HCT116 (cell line): Measurements from ENCODE around the gene RBM4B. TPM values are rescaled to one million over a fixed set of nuclear protein-coding genes. Genes with fewer than 3 reads are reported as not detected.

Experiments used
- ATAC-seq: fragments of 200-7000 bp; cut with Tn5 transposase; 2 replicates; pipeline ENCODE4 v1.9.1; 2020; ENCODE audit warnings: mild to moderate bottlenecking, moderate library complexity
- BruUV-seq: library from RNA; stranded (reverse); fragments of 400-500 nt; replicated peaks from 2 replicates; lab custom pipeline; 2021; lab: Mats Ljungman, UMichigan
- CTCF ChIA-PET: fragments of 300-600 bp; sonication (Branson Sonifier 250); formaldehyde crosslinking; loops from one replicate; lab custom pipeline; 2021; ENCODE audit warnings: antibody characterized with exemption; lab: Charles Lee
- POLR2A ChIA-PET: fragments of 300-600, 350-600 bp; sonication (Branson Sonifier 250); formaldehyde crosslinking; loops from one replicate; lab custom pipeline; 2021; ENCODE audit warnings: antibody characterized with exemption; lab: Charles Lee
- RAD21 ChIA-PET, 2 experiments: fragments of 300-600 bp; sonication (Branson Sonifier 250); formaldehyde crosslinking; loops; one replicate each; lab custom pipeline; 2023; ENCODE audit warnings: low total read pairs in 2 of 2; ENCODE audit not compliant: uncharacterized antibody in 2 of 2, unreplicated experiment in 2 of 2, low non-redundant PET in 1 of 2; lab: Charles Lee
- DNase-seq: peaks from one replicate; pipeline ENCODE4 v3.0.0-alpha.2; 2010; ENCODE audit warnings: low read depth, low spot score
- H2AFZ ChIP-seq: fragments of 200-600 bp; shearing (Covaris generic), sonication (generic); 2 replicates; pipeline ENCODE4 v1.6.1; 2017; ENCODE audit warnings: low read depth, mixed run types, mixed read lengths, antibody characterized with exemption, low read length; ENCODE audit not compliant: poor library complexity, severe bottlenecking
- H3K27ac ChIP-seq: 2 replicates; pipeline ENCODE4 v1.5.1; 2012; ENCODE audit warnings: low read depth, low read length
- H3K27me3 ChIP-seq: fragments of 200-600 bp; sonication (generic); 2 replicates; pipeline ENCODE4 v1.6.1; 2016; ENCODE audit warnings: mixed run types, low read length, mixed read lengths; ENCODE audit not compliant: insufficient read depth
- H3K36me3 ChIP-seq, 2 experiments: fragments of 200-500 bp in 1 of 2; fragments of 200-600 bp in 1 of 2; sonication (Bioruptor generic) in 1 of 2; sonication (generic) in 1 of 2; 2 replicates each; pipeline versions ENCODE4 v1.5.1 to v1.6.1; 2014 to 2016; ENCODE audit warnings: low read length in 2 of 2, inconsistent platforms in 1 of 2, mixed read lengths in 1 of 2, mixed run types in 1 of 2; ENCODE audit not compliant: insufficient read depth in 2 of 2, control insufficient read depth in 1 of 2
- H3K4me1 ChIP-seq, 2 experiments: fragments of 200-600 bp in 1 of 2; sonication (generic) in 1 of 2; 2 replicates each; pipeline versions ENCODE4 v1.5.1 to v1.6.1; 2012 to 2017; ENCODE audit warnings: low read length in 2 of 2, inconsistent platforms in 1 of 2, mild to moderate bottlenecking in 1 of 2, mixed read lengths in 1 of 2, mixed run types in 1 of 2, moderate library complexity in 1 of 2; ENCODE audit not compliant: insufficient read depth in 2 of 2, control insufficient read depth in 1 of 2
- H3K4me2 ChIP-seq: fragments of 200-600 bp; sonication (generic); 2 replicates; pipeline ENCODE4 v1.6.1; 2017; ENCODE audit warnings: mixed run types, low read length, mixed read lengths
- H3K4me3 ChIP-seq, 2 experiments: fragments of 200-600 bp in 1 of 2; sonication (generic) in 1 of 2; replicated peaks in 1 of 2; 2 replicates each; pipeline ENCODE4 v1.5.1; 2011 to 2016; ENCODE audit warnings: low read length in 2 of 2, control low read depth in 1 of 2, low read depth in 1 of 2, mild to moderate bottlenecking in 1 of 2, mixed read lengths in 1 of 2, mixed run types in 1 of 2
- H3K79me2 ChIP-seq: fragments of 200-600 bp; sonication (generic); 2 replicates; pipeline ENCODE4 v1.6.1; 2017; ENCODE audit warnings: mild to moderate bottlenecking, mixed run types, low read length, moderate library complexity, mixed read lengths; ENCODE audit not compliant: insufficient read depth
- H3K9ac ChIP-seq: fragments of 200-600 bp; sonication (generic); 2 replicates; pipeline ENCODE4 v1.6.1; 2016; ENCODE audit warnings: low read length, mixed read lengths
- H3K9me2 ChIP-seq: fragments of 200-600 bp; sonication (generic), shearing (Covaris generic); 2 replicates; pipeline ENCODE4 v1.6.1; 2017; ENCODE audit warnings: mixed run types, mild to moderate bottlenecking, moderate library complexity; ENCODE audit not compliant: insufficient read depth
- H3K9me3 ChIP-seq, 2 experiments: fragments of 200-500 bp in 1 of 2; fragments of 200-600 bp in 1 of 2; sonication (Bioruptor generic) in 1 of 2; sonication (generic) in 1 of 2; 2 replicates each; pipeline ENCODE4 v1.6.1; 2014 to 2017; ENCODE audit warnings: low read length in 2 of 2, mixed read lengths in 2 of 2, inconsistent platforms in 1 of 2, low read depth in 1 of 2, mild to moderate bottlenecking in 1 of 2, mixed run types in 1 of 2, moderate library complexity in 1 of 2; ENCODE audit not compliant: control insufficient read depth in 1 of 2, insufficient read depth in 1 of 2
- H4K20me1 ChIP-seq: fragments of 200-600 bp; sonication (generic), shearing (Covaris generic); 2 replicates; pipeline ENCODE4 v1.6.1; 2017; ENCODE audit warnings: mixed run types, mild to moderate bottlenecking, moderate library complexity; ENCODE audit not compliant: insufficient read depth
- CBX3 ChIP-seq: IDR thresholded peaks from 2 replicates; pipeline ENCODE4 v1.6.1; 2012; ENCODE audit warnings: low read depth
- EGR1 ChIP-seq: IDR thresholded peaks from 2 replicates; pipeline ENCODE4 v1.6.1; 2012; ENCODE audit warnings: low read depth
- ELF1 ChIP-seq: IDR thresholded peaks from 2 replicates; pipeline ENCODE4 v1.6.1; 2012; ENCODE audit warnings: low read depth, borderline replicate concordance
- EZH2 ChIP-seq: fragments of 200-600 bp; sonication (generic); IDR thresholded peaks from 2 replicates; pipeline ENCODE4 v1.6.1; 2017; ENCODE audit warnings: antibody characterized with exemption, mixed run types
- JUND ChIP-seq: IDR thresholded peaks from 2 replicates; pipeline ENCODE4 v1.6.1; 2012
- POLR2A ChIP-seq: IDR thresholded peaks from 2 replicates; pipeline ENCODE4 v1.7.0; 2011; ENCODE audit warnings: borderline replicate concordance; ENCODE audit not compliant: insufficient read depth, insufficient read length; ENCODE audit errors: extremely low read depth
- REST ChIP-seq: IDR thresholded peaks from 2 replicates; pipeline ENCODE4 v1.6.1; 2012; ENCODE audit warnings: low read depth
- SP1 ChIP-seq: IDR thresholded peaks from 2 replicates; pipeline ENCODE4 v1.6.1; 2012; ENCODE audit warnings: low read depth
- SRF ChIP-seq: IDR thresholded peaks from 2 replicates; pipeline ENCODE4 v1.6.1; 2012; ENCODE audit warnings: low read depth
- TCF7L2 ChIP-seq: IDR thresholded peaks from 2 replicates; pipeline ENCODE4 v1.7.0; 2011; ENCODE audit warnings: borderline replicate concordance, inconsistent platforms; ENCODE audit not compliant: insufficient read depth, insufficient read length; ENCODE audit errors: extremely low read depth
- YY1 ChIP-seq: IDR thresholded peaks from 2 replicates; pipeline ENCODE4 v1.6.1; 2011; ENCODE audit warnings: low read length, low read depth, moderate library complexity, mild to moderate bottlenecking; ENCODE audit not compliant: insufficient replicate concordance; ENCODE audit errors: extremely low read depth
- ZNF274 ChIP-seq: fragments of 200-500 bp; sonication (Bioruptor generic); IDR thresholded peaks from 2 replicates; pipeline ENCODE4 v1.6.1; 2014; ENCODE audit warnings: mild to moderate bottlenecking, low read depth, low read length, inconsistent platforms
- intact Hi-C: fragments of 100-400 bp; cut with micrococcal nuclease; formaldehyde crosslinking; loops from 2 replicates; pipeline ENCODE4 v1.10.0; 2022
- total RNA-seq: library from RNA; stranded (reverse); gene quantifications from one replicate; pipeline ENCODE4 v1.2.1, GENCODE V29; 2021; ENCODE audit not compliant: unreplicated experiment
- TF ChIP-seq, protein P1 (sequence below), 3 experiments: fragments of 200-600 bp in 1 of 3; sonication (generic) in 1 of 3; IDR thresholded peaks in 2 of 3; conservative IDR thresholded peaks in 1 of 3; 2 replicates each; pipeline ENCODE4 v1.5.1; 2012 to 2017; ENCODE audit warnings: low read depth in 2 of 3, low read length in 2 of 3, antibody characterized with exemption in 1 of 3, borderline replicate concordance in 1 of 3, control low read depth in 1 of 3, mild to moderate bottlenecking in 1 of 3, mixed read lengths in 1 of 3, mixed run types in 1 of 3, moderate library complexity in 1 of 3; ENCODE audit not compliant: insufficient read depth in 1 of 3
- TF ChIP-seq, protein P2 (sequence below): IDR thresholded peaks from 2 replicates; pipeline ENCODE4 v1.6.1; 2012
- TF ChIP-seq, protein P3 (sequence below): IDR thresholded peaks from 2 replicates; pipeline ENCODE4 v1.6.1; 2012

The RBM4B gene
- total RNA-seq, 1 experiment from 2014 or later, result 18.1 TPM

- Histone ChIP-seq H3K36me3 (no peaks in the 10 kb centered on the region; a peak in 2 of 4 replicates), H3K79me2 (no peaks in the 10 kb centered on the region), H3K4me3 (no peak overlapping the region), H3K27me3 (no peaks in the 10 kb centered on the region), H3K9me2 (no peaks in the 10 kb centered on the region), H3K9ac (no peak overlapping the region), H4K20me1 (no peaks in the 10 kb centered on the region), H3K27ac (no peak overlapping the region; the same call in 1 of the 2 replicates), H3K4me1 (peaks cover 24 to 34% of the 10 kb centered on the region in 2 experiments), H3K9me3 (no peaks in the 10 kb centered on the region), H2AFZ (no peak overlapping the region), H3K4me2 (no peak overlapping the region)
- ChIA-PET POLR2A (no interaction called here), RAD21 (no interaction called here), CTCF (no interaction called here)
- TF ChIP-seq TCF7L2 (no peak), YY1 (no peak), EZH2 (no peak), SRF (no peak), EGR1 (no peak), ZNF274 (no peak), ELF1 (no peak), SP1 (no peak), JUND (no peak), CBX3 (no peak), POLR2A (no peak), REST (no peak)
- TF ChIP-seq, protein P1, sequence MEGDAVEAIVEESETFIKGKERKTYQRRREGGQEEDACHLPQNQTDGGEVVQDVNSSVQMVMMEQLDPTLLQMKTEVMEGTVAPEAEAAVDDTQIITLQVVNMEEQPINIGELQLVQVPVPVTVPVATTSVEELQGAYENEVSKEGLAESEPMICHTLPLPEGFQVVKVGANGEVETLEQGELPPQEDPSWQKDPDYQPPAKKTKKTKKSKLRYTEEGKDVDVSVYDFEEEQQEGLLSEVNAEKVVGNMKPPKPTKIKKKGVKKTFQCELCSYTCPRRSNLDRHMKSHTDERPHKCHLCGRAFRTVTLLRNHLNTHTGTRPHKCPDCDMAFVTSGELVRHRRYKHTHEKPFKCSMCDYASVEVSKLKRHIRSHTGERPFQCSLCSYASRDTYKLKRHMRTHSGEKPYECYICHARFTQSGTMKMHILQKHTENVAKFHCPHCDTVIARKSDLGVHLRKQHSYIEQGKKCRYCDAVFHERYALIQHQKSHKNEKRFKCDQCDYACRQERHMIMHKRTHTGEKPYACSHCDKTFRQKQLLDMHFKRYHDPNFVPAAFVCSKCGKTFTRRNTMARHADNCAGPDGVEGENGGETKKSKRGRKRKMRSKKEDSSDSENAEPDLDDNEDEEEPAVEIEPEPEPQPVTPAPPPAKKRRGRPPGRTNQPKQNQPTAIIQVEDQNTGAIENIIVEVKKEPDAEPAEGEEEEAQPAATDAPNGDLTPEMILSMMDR (IDR thresholded peaks at IDR 0.05 in 2 of 3, conservative IDR thresholded peaks at IDR 0.05 in 1 of 3; ENCODE audit: borderline replicate concordance in 1 of 3, insufficient read depth in 1 of 3, low read depth in 2 of 3, low read length in 2 of 3), result no peak
- TF ChIP-seq, protein P2, sequence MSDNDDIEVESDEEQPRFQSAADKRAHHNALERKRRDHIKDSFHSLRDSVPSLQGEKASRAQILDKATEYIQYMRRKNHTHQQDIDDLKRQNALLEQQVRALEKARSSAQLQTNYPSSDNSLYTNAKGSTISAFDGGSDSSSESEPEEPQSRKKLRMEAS, result no peak
- TF ChIP-seq, protein P3, sequence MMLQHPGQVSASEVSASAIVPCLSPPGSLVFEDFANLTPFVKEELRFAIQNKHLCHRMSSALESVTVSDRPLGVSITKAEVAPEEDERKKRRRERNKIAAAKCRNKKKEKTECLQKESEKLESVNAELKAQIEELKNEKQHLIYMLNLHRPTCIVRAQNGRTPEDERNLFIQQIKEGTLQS, result no peak
- intact Hi-C loops, result no loop called here
- DNase-seq (no peak), ATAC-seq (no peak)
- BruUV-seq, result no TSS peak
These were observed 40.8 kb upstream of the RBM4B start for GRCh38 chr11:66718320-66718971.
